Endothelial cell of umbilical vein (primary cell): Measurements from ENCODE around the gene UNC5A. TPM values are rescaled to one million over a fixed set of nuclear protein-coding genes. Genes with fewer than 3 reads are reported as not detected.

Experiments
- BruUV-seq: library from RNA; stranded (reverse); fragments of 400-500 nt; replicated peaks from 2 replicates; lab custom pipeline; 2021; lab: Mats Ljungman, UMichigan
- CTCF ChIA-PET: fragments of 300-600, 350-600 bp; sonication (Branson Sonifier 250); formaldehyde crosslinking; loops from one replicate; lab custom pipeline; 2021; ENCODE audit warnings: antibody characterized with exemption, inconsistent platforms; lab: Charles Lee
- POLR2A ChIA-PET: fragments of 300-600, 350-600 bp; sonication (Branson Sonifier 250); formaldehyde crosslinking; loops from one replicate; lab custom pipeline; 2021; ENCODE audit warnings: antibody characterized with exemption, inconsistent platforms; lab: Charles Lee
- DNase-seq: peaks from one replicate; pipeline ENCODE4 v3.0.0-alpha.2; 2011; ENCODE audit warnings: low read depth, low spot score
- FAIRE-seq: peaks from 2 replicates; lab custom pipeline; 2011; peaks lifted over from hg19 to GRCh38; lab: Jason Lieb, UNC
- H2AFZ ChIP-seq: 2 replicates; pipeline ENCODE4 v1.6.0; 2012; ENCODE audit warnings: low read depth, low read length, control low read depth, inconsistent platforms
- H3K27ac ChIP-seq: 2 replicates; pipeline ENCODE4 v1.5.1; 2011; ENCODE audit warnings: low read depth, mild to moderate bottlenecking, control low read depth, low read length, moderate library complexity; ENCODE audit not compliant: insufficient read depth
- H3K27me3 ChIP-seq, 2 experiments: 2 replicates each; pipeline versions ENCODE4 v1.6.0 to v1.6.1; 2011; ENCODE audit warnings: low read length in 2 of 2, mixed read lengths in 1 of 2; ENCODE audit not compliant: control insufficient read depth in 2 of 2, insufficient read depth in 2 of 2
- H3K36me3 ChIP-seq, 2 experiments: 2 replicates in 1 of 2; 3 replicates in 1 of 2; pipeline ENCODE4 v1.5.1; 2011; ENCODE audit warnings: low read length in 2 of 2, mild to moderate bottlenecking in 1 of 2, moderate library complexity in 1 of 2; ENCODE audit not compliant: control insufficient read depth in 2 of 2, insufficient read depth in 2 of 2; ENCODE audit errors: extremely low read depth in 1 of 2
- H3K4me1 ChIP-seq: 3 replicates; pipeline ENCODE4 v1.5.1; 2011; ENCODE audit warnings: mild to moderate bottlenecking, low read length; ENCODE audit not compliant: control insufficient read depth, insufficient read depth; ENCODE audit errors: extremely low read depth
- H3K4me2 ChIP-seq: 2 replicates; pipeline ENCODE4 v1.6.1; 2011; ENCODE audit warnings: low read length, control low read depth, mixed read lengths; ENCODE audit not compliant: insufficient read depth
- H3K4me3 ChIP-seq, 3 experiments: fragments of 200-600 bp in 1 of 3; sonication (generic), shearing (Covaris generic) in 1 of 3; replicated peaks in 1 of 3; 2 replicates each; pipeline ENCODE4 v1.5.1; 2011 to 2016; ENCODE audit warnings: control low read depth in 3 of 3, low read length in 3 of 3, mild to moderate bottlenecking in 2 of 3, inconsistent platforms in 1 of 3, low read depth in 1 of 3, moderate library complexity in 1 of 3; ENCODE audit not compliant: insufficient read depth in 1 of 3
- H3K79me2 ChIP-seq: 2 replicates; pipeline ENCODE4 v1.6.0; 2012; ENCODE audit warnings: low read length, inconsistent platforms; ENCODE audit not compliant: control insufficient read depth, insufficient read depth
- H3K9ac ChIP-seq: replicated peaks from 2 replicates; pipeline ENCODE3; 2011; ENCODE audit warnings: low read length, control low read depth; ENCODE audit not compliant: insufficient read depth; ENCODE audit errors: extremely low read depth
- H3K9me1 ChIP-seq: replicated peaks from 3 replicates; pipeline ENCODE4 v1.6.0; 2011; ENCODE audit warnings: mild to moderate bottlenecking, low read length; ENCODE audit not compliant: control insufficient read depth, insufficient read depth; ENCODE audit errors: extremely low read depth
- H3K9me3 ChIP-seq: replicated peaks from 2 replicates; pipeline ENCODE4 v1.5.1; 2012; ENCODE audit warnings: low read length, inconsistent platforms; ENCODE audit not compliant: control insufficient read depth, insufficient read depth
- H4K20me1 ChIP-seq: replicated peaks from 2 replicates; pipeline ENCODE3; 2011; ENCODE audit warnings: mild to moderate bottlenecking, low read length; ENCODE audit not compliant: control insufficient read depth, insufficient read depth; ENCODE audit errors: extremely low read depth
- EZH2 ChIP-seq: IDR thresholded peaks from 2 replicates; pipeline ENCODE4 v1.6.1; 2012; ENCODE audit warnings: borderline replicate concordance, low read depth, mild to moderate bottlenecking, moderate library complexity, low read length, inconsistent platforms; ENCODE audit not compliant: severe bottlenecking
- FOS ChIP-seq: IDR thresholded peaks from 2 replicates; pipeline ENCODE4 v1.6.1; 2011; ENCODE audit warnings: mild to moderate bottlenecking, low read length, moderate library complexity, borderline replicate concordance; ENCODE audit not compliant: insufficient read depth
- GATA2 ChIP-seq: IDR thresholded peaks from 2 replicates; pipeline ENCODE4 v1.7.0; 2011; ENCODE audit warnings: low read depth, mild to moderate bottlenecking, moderate library complexity, mixed read lengths, low read length; ENCODE audit not compliant: insufficient read length, insufficient read depth
- JUN ChIP-seq: IDR thresholded peaks from 2 replicates; pipeline ENCODE4 v1.6.1; 2011; ENCODE audit warnings: borderline replicate concordance, low read depth; ENCODE audit not compliant: insufficient read length, insufficient read depth
- MYC ChIP-seq: IDR thresholded peaks from one replicate; pipeline ENCODE4 v1.6.1; 2011; ENCODE audit warnings: mild to moderate bottlenecking, low read depth, low read length
- POLR2A ChIP-seq: IDR thresholded peaks from 2 replicates; pipeline ENCODE4 v1.6.1; 2012; ENCODE audit warnings: low read depth, mild to moderate bottlenecking, control low read depth, low read length
- POLR2AphosphoS5 ChIP-seq: IDR thresholded peaks from 2 replicates; pipeline ENCODE4 v1.6.1; 2012; ENCODE audit warnings: low read depth, mild to moderate bottlenecking, control low read depth, low read length, moderate library complexity; ENCODE audit not compliant: insufficient read depth
- dilution Hi-C: fragments of 300-500 bp; cut with MboI; formaldehyde crosslinking; loops from one replicate; pipeline ENCODE4 v1.15.0; 2019; ENCODE audit warnings: low sequenced_read_pairs; ENCODE audit not compliant: extremely low pct_ligation_motif_present
- intact Hi-C: fragments of 100-400 bp; cut with micrococcal nuclease; formaldehyde crosslinking; loops from one replicate; pipeline ENCODE4 v1.10.0; 2022
- polyA plus RNA-seq, 4 experiments: library from polyadenylated mRNA; depleted of rRNA in 3 of 4; stranded (reverse) in 3 of 4; unstranded in 1 of 4; fragments of >200 nt; gene quantifications; 2 replicates each; pipeline versions ENCODE4 v1.2.1 to v1.2.3, GENCODE V29; 2011 to 2012; ENCODE audit warnings: missing spikeins in 1 of 4
- total RNA-seq: library from RNA; stranded (reverse); gene quantifications from 2 replicates; pipeline ENCODE4 v1.2.3, GENCODE V29; 2021
- TF ChIP-seq, protein P1 (sequence below): IDR thresholded peaks from 2 replicates; pipeline ENCODE4 v1.6.1; 2011; ENCODE audit not compliant: insufficient read depth, insufficient read length
- TF ChIP-seq, protein P2 (sequence below), 2 donors: IDR thresholded peaks; 1 replicate in 1 of 2; 2 replicates in 1 of 2; pipeline ENCODE4 v1.5.1; 2011; ENCODE audit warnings: low read length in 2 of 2, mild to moderate bottlenecking in 2 of 2, moderate library complexity in 2 of 2, control low read depth in 1 of 2, inconsistent platforms in 1 of 2, low read depth in 1 of 2; ENCODE audit not compliant: insufficient read depth in 1 of 2; ENCODE audit errors: extremely low read depth in 1 of 2

The UNC5A gene
- total and polyA plus RNA-seq, 2 donors (not counting 3 experiments of a cell fraction or from before 2014, with no cell fraction given), result 0.08 to 0.22 TPM

DNA sequence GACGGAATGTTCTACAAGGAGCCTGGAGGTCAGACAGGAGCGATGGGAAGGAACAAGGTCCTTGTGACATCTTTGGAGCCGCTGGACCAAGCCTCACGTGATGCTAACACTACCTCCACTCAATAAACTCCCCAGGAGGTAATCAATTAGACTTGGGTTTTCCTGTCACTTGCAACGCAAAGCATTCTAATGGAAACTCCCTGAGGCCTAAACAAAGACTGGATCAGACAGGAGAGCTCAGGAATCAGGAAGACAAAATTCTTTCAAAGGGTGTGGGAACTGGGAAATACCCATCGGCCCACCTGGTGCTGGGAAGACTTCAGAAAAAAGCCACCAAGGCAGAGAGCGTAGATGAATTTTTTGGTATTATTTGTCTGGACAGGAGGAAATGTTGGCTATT lies 22.3 kb upstream of the UNC5A start:
- DNase-seq, result no peak
- ChIA-PET POLR2A (no interaction called here), CTCF (interaction anchor here (1.5 kb wide), 1 partner anchor 24 kb away, joined by 3 read pairs; no protein-coding TSS in a partner anchor)
- intact Hi-C loops, result no loop called here
- no peak for FAIRE-seq
- Histone ChIP-seq H3K4me1 (peaks cover 9% of the 10 kb centered on the region), H3K36me3 (no peaks in the 10 kb centered on the region), H4K20me1 (no peaks in the 10 kb centered on the region), H3K27ac (no peak overlapping the region), H3K4me2 (no peak overlapping the region), H3K79me2 (no peaks in the 10 kb centered on the region), H3K9me3 (no peaks in the 10 kb centered on the region), H3K4me3 (no peak overlapping the region), H3K27me3 (peaks cover 10 to 11% of the 10 kb centered on the region in 2 experiments), H3K9me1 (no peaks in the 10 kb centered on the region), H2AFZ (no peak overlapping the region), H3K9ac (no peak overlapping the region)
- TF ChIP-seq GATA2, result no peak
- TF ChIP-seq FOS, result no peak
- TF ChIP-seq, protein P1, sequence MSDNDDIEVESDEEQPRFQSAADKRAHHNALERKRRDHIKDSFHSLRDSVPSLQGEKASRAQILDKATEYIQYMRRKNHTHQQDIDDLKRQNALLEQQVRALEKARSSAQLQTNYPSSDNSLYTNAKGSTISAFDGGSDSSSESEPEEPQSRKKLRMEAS, result no peak
- no peak for TF ChIP-seq EZH2
- TF ChIP-seq MYC, result no peak
- TF ChIP-seq JUN, result no peak
- TF ChIP-seq, protein P2, sequence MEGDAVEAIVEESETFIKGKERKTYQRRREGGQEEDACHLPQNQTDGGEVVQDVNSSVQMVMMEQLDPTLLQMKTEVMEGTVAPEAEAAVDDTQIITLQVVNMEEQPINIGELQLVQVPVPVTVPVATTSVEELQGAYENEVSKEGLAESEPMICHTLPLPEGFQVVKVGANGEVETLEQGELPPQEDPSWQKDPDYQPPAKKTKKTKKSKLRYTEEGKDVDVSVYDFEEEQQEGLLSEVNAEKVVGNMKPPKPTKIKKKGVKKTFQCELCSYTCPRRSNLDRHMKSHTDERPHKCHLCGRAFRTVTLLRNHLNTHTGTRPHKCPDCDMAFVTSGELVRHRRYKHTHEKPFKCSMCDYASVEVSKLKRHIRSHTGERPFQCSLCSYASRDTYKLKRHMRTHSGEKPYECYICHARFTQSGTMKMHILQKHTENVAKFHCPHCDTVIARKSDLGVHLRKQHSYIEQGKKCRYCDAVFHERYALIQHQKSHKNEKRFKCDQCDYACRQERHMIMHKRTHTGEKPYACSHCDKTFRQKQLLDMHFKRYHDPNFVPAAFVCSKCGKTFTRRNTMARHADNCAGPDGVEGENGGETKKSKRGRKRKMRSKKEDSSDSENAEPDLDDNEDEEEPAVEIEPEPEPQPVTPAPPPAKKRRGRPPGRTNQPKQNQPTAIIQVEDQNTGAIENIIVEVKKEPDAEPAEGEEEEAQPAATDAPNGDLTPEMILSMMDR (IDR thresholded peaks at IDR 0.05; ENCODE audit: extremely low read depth in 1 of 2, insufficient read depth in 1 of 2, low read depth in 1 of 2, low read length in 2 of 2), result no peak
- TF ChIP-seq POLR2AphosphoS5, result no peak
- no peak for TF ChIP-seq POLR2A
- dilution Hi-C loops, result no loop called here
- no TSS peak for BruUV-seq
